Activated CD8-positive, alpha-beta memory T cell treated with anti-CD3 and anti-CD28 coated beads, Interleukin-2, amount 50 U/mL, for 1 hour (primary cell): ENCODE measurements around the gene FANCC.

Source experiments
- DNase-seq: peaks from one replicate; pipeline ENCODE4 v3.0.0-alpha.2; 2020; ENCODE audit errors: extremely low read depth

Gene FANCC

GRCh38 chr9:95317119-95317892, at the start of gene FANCC:
FANCC (minus strand) TSS chr9:95317709; CDS start chr9:95249291, 68,418 bp downstream.
- DNase-seq = peak; percentile 47

- no peak for DNase-seq
Measured at GRCh38 chr9:95366731-95367325, 49.3 kb upstream of the FANCC start.

GRCh38 chr9:95365766-95366165, 48.3 kb upstream of the FANCC start:
- DNase-seq = no peak

- no peak for DNase-seq
Measured at GRCh38 chr9:95363051-95363841, 45.7 kb upstream of the FANCC start.

- no peak for DNase-seq
Measured at GRCh38 chr9:95360866-95361265, 43.4 kb upstream of the FANCC start.

GRCh38 chr9:95357316-95357715, 39.8 kb upstream of the FANCC start:
- DNase-seq = no peak

GRCh38 chr9:95355500-95355899, 38.0 kb upstream of the FANCC start:
- no peak for DNase-seq

GRCh38 chr9:95351051-95351450, 33.5 kb upstream of the FANCC start:
- DNase-seq = no peak

GRCh38 chr9:95350266-95350665, 32.8 kb upstream of the FANCC start:
- DNase-seq = no peak

GRCh38 chr9:95349091-95350038, 31.9 kb upstream of the FANCC start:
- no peak for DNase-seq

GRCh38 chr9:95346021-95346420, 28.5 kb upstream of the FANCC start:
- no peak for DNase-seq

GRCh38 chr9:95344735-95345325, 27.3 kb upstream of the FANCC start:
- no peak for DNase-seq

GRCh38 chr9:95343725-95344287, 26.3 kb upstream of the FANCC start:
- DNase-seq = no peak

GRCh38 chr9:95342571-95342970, 25.1 kb upstream of the FANCC start:
- no peak for DNase-seq

GRCh38 chr9:95341293-95341962, 23.9 kb upstream of the FANCC start:
- DNase-seq = no peak

- DNase-seq = no peak
Measured at GRCh38 chr9:95338243-95338642, 20.7 kb upstream of the FANCC start.

GRCh38 chr9:95336281-95336680, 18.8 kb upstream of the FANCC start:
- no peak for DNase-seq

GRCh38 chr9:95333426-95333825, 15.9 kb upstream of the FANCC start:
- no peak for DNase-seq

GRCh38 chr9:95332860-95333259, 15.4 kb upstream of the FANCC start:
- no peak for DNase-seq

- DNase-seq = no peak
Measured at GRCh38 chr9:95330720-95331404, 13.4 kb upstream of the FANCC start.
